Superior temporal gyrus (tissue), 1 donor: ENCODE results near the gene CCDC8.
"Not testable (repeated sequence)": the region's sequence is repeated elsewhere in the genome, so short reads cannot be mapped to it uniquely, and the experiment has no call there.

Experiments
- DNase-seq: peaks from one replicate; pipeline ENCODE4 v3.0.0-alpha.2; 2016; ENCODE audit errors: extremely low spot score

Gene CCDC8

GRCh38 chr19:46383171-46383815 is 30.1 kb downstream of the CCDC8 start:
- DNase-seq, result no peak

- no peak for DNase-seq
These were observed 31.5 kb downstream of the CCDC8 start for GRCh38 chr19:46381756-46382345.

DNA sequence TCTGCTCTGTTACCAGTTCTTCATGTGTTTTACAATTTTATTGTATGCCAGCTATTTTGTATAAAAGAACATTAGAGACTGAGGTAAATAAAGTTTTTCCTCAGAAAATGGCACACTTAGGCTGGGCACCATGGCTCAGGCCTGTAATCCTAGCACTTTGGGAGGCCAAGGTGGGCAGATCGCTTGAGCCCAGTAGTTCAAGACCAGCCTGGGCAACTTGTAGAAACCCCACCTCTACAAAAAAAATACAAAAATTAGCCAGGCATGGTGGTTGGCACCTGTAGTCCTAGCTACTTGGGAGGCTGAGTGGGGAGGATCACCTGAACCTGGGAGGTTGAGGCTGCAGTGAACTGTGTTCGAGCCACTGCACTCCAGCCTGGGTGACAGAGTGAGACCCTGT is 32.0 kb downstream of the CCDC8 start:
- no peak for DNase-seq

GRCh38 chr19:46380690-46381089 is 32.7 kb downstream of the CCDC8 start:
- no peak for DNase-seq

GRCh38 chr19:46378268-46378667 is 35.1 kb downstream of the CCDC8 start:
- no peak for DNase-seq

- DNase-seq, result no peak
These were observed 36.9 kb downstream of the CCDC8 start for GRCh38 chr19:46376241-46377153.

- not testable (repeated sequence) for DNase-seq
These were observed 37.8 kb downstream of the CCDC8 start for GRCh38 chr19:46375476-46376067.

DNA sequence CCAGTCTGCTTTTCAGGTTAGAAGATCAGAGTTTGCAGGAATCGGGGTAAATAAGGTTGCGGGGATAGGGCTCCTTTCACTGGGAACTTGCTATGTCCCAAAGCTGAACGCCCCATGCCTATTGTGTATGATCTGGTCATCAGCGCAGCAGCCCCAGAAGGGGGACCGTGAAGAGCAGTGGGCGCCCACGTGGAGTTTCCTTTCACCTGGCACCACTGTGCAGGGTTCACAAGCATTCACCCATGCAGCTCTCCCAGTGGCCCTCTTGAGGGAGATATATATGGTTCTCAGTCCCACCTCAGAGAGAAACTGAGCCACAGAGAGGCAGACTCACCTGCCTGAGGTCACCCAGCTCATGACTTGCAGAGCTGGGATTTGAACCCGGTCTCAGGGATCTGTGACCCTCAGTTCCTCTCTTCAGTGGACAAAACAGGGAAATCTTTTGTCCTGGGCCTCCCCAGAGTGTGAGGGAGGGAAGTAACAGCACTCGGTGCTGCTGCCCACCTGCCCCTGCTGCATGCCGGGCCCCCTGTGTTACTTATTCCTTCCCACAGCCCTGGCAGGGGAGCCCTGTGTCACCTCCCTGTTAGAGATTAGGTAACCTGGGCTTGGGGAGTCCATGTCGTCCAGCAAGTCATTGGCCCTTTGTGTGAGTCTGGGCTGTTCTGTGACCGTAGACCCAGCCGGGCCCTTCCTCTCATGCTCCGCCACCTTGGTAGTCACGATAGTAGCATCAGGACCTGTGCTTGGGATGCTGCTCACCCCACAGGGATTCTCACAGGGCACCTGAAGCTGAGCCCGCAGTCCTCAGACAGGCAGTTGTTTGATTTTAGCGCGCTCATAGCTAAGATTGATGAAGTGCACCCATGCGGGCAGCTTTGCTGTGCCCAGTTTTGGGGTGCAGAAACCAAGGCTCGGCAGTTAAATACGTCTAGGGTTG is 38.6 kb downstream of the CCDC8 start:
- no peak for DNase-seq

- no peak for DNase-seq
These were observed 39.6 kb downstream of the CCDC8 start for GRCh38 chr19:46373491-46374359.

DNA sequence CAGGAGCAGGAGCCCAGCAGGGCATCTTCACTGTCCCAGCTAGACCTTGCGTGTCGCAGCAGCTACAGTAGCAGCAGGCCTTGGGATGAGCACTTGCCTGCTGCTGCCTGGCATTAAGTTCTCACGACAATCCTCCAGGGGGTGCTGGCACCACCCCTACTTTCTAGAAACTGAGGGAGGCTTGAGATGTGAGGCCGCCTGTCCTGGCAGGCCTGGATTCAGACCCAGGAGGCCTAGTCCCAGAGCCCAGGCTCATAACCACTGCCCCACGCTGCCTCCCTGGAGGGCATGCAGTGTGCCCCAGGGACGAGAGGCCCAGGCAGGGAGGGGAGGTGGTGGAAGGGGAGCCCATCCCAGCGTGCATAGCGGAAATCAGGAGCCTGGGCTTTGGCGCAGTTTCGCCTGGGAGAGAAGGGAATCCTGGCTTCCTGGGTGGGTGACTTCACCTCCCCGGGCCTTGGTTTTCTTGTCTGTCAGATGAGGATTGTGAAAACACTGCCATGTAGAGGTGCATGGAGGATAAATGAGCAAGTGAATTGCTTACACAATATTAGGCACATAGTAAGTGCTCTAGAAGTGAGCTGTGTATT is 40.4 kb downstream of the CCDC8 start:
- DNase-seq, result no peak

DNA sequence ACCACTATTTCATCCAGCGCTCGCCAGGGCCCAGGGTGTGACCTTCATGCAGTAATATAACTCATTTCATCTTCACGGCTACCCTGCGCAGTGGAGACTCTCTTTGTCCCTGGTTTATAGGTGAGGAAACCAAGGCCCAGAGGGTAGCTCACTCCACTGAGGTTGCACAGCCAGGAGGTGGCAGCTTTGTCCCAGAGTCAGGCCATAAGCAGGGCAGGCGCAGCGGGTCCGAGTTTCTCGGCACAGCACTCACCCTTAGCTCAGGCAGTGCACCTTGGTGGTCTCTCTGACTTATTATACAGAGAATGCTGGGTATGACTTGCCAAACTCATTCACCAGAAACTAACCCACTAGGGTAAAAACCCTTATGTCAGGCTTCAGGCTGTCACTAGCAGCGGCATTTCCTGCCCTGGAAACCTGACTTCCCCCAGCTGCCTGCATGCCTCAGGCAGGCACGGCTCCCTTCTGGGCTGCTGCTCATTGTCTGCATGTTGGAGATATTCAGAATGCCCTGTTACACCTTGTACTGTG is 41.9 kb downstream of the CCDC8 start:
- DNase-seq, result no peak

- no peak for DNase-seq
These were observed 43.5 kb downstream of the CCDC8 start for GRCh38 chr19:46369817-46370216.

- DNase-seq, result no peak
These were observed 45.2 kb downstream of the CCDC8 start for GRCh38 chr19:46368116-46368515.

DNA sequence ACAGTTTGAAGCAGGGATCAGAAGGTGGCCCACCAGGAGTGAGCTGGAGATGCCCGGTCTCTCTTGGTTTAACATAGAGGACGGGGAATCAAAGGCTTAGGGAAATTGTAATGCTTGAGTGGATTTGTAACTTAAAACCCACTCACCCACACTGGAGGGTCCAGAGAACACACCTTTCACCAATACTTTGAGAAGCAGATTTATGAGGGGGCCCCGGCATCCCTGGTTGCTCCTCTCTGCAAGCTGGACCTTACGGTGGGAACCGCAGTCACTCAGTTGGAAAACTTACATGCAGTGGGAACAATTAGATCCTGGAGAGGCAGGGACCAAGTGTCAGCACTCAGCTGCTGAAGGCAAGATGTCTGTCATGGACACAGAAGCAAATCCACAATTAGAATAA is 45.9 kb downstream of the CCDC8 start:
- no peak for DNase-seq

DNA sequence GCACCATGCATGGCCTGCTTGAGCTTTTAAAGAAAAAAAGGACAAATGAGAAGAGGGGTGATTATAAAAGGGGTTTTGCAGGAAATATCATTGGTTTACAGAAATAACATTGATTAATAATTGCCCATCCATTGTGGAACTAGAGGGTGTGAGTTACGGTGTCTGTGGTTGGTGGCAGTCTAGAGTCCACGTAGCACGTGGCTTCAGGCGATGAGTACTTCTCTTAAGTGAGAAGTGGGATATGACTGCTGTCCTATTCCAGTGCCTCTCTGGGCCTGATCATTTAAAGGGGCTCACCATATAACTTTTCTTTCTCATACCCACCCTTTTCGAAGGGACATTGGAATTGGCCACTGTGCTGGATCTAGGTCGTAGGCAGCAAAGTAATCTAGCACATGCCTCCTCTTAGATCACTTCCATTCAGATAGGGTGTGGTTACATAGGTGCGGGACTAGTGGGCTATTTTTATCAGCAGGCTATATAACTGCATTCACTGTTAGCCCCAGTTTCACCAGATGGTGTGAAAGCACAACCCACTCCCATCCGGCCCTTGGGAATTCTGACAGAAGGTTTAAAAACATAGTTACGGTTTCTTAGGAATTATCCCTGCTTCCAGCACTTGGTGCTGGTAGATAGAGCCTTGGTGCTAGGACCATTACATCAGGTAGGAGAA is 46.6 kb downstream of the CCDC8 start:
- DNase-seq, result no peak

DNA sequence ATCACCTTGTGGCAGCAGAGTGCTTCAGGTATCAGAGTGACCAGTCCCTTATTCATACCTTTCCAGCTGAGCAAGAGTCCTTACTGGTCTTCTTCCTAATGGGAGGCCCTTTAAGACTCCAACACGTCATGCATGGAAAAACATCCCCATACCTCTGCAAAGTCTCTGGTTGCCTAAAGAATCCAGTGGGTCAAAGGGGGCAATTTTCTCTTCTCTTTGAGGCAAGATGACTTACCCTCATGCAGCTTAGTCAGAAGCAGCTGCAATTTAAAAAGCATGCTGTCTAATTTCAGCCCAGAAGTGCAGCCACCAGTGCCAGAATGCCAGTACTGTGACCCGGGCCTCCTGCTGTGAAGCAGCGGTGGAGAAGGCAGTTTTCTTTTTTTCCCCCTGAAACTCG is 47.8 kb downstream of the CCDC8 start:
- DNase-seq, result no peak

DNA sequence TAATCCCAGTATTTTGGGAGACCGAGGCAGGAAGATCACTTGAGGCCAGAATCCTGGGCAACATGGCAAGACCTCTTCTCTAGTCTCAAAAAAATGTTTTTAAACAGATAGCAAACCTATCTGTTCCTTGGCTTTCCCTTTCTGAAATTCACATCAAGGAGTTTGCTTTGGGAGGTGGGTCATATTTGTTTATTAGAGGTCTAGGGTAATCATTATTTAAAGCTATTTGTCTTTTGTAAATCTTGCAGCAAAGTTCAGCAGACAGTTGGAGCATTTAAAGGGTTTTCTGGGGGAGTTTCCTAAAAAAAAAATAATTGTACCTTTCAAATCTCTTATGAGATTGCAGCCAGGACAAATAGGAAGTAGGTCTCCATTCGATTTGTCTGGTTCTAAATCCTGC is 49.0 kb downstream of the CCDC8 start:
- no peak for DNase-seq

- no peak for DNase-seq
These were observed 51.4 kb downstream of the CCDC8 start for GRCh38 chr19:46361915-46362314.
